Measurements from ENCODE around the gene RIPOR2.
"Not testable (repeated sequence)": the region's sequence is repeated elsewhere in the genome, so short reads cannot be mapped to it uniquely, and the experiment has no call there.

Gene RIPOR2

GRCh38 chr6:24880451-24880850 is 55.3 kb downstream of the RIPOR2 start:
- no peak for DNase-seq (ENCODE audit: low read depth in 2 of 3, low spot score in 1 of 3)

GRCh38 chr6:24879351-24879750 is 56.4 kb downstream of the RIPOR2 start:
- no peak for DNase-seq (ENCODE audit: low read depth in 2 of 3, low spot score in 1 of 3)

- not testable (repeated sequence) for DNase-seq (ENCODE audit: low read depth in 2 of 3, low spot score in 1 of 3)
Observed at GRCh38 chr6:24877747-24878146, 58.0 kb downstream of the RIPOR2 start.

GRCh38 chr6:24876499-24877465 is 59.0 kb downstream of the RIPOR2 start:
- DNase-seq (ENCODE audit: low read depth in 2 of 3, low spot score in 1 of 3), result no peak

- no peak for DNase-seq (ENCODE audit: low read depth in 2 of 3, low spot score in 1 of 3)
Observed at GRCh38 chr6:24875534-24875901, 60.2 kb downstream of the RIPOR2 start.

- no peak for DNase-seq (ENCODE audit: low read depth in 2 of 3, low spot score in 1 of 3)
Observed at GRCh38 chr6:24874776-24875533, 60.8 kb downstream of the RIPOR2 start.

GRCh38 chr6:24874128-24874527 is 61.6 kb downstream of the RIPOR2 start:
- DNase-seq (ENCODE audit: low read depth in 2 of 3, low spot score in 1 of 3), result no peak

- no peak for DNase-seq (ENCODE audit: low read depth in 2 of 3, low spot score in 1 of 3)
Observed at GRCh38 chr6:24872779-24873178, 63.0 kb downstream of the RIPOR2 start.

- no peak for DNase-seq (ENCODE audit: low read depth in 2 of 3, low spot score in 1 of 3)
Observed at GRCh38 chr6:24868765-24869164, 67.0 kb downstream of the RIPOR2 start.

- no peak for DNase-seq (ENCODE audit: low read depth in 2 of 3, low spot score in 1 of 3)
Observed at GRCh38 chr6:24867104-24867703, 68.6 kb downstream of the RIPOR2 start.

GRCh38 chr6:24865161-24865560 is 70.6 kb downstream of the RIPOR2 start:
- DNase-seq (ENCODE audit: low read depth in 2 of 3, low spot score in 1 of 3), result no peak

- no peak for DNase-seq (ENCODE audit: low read depth in 2 of 3, low spot score in 1 of 3)
Observed at GRCh38 chr6:24864343-24864742, 71.4 kb downstream of the RIPOR2 start.

- DNase-seq (ENCODE audit: low read depth in 2 of 3, low spot score in 1 of 3), result no peak
Observed at GRCh38 chr6:24861934-24862333, 73.8 kb downstream of the RIPOR2 start.

- DNase-seq (ENCODE audit: low read depth in 2 of 3, low spot score in 1 of 3), result no peak
Observed at GRCh38 chr6:24859608-24860200, 76.1 kb downstream of the RIPOR2 start.

GRCh38 chr6:24859132-24859531 is 76.6 kb downstream of the RIPOR2 start:
- no peak for DNase-seq (ENCODE audit: low read depth in 2 of 3, low spot score in 1 of 3)

- DNase-seq (ENCODE audit: low read depth in 2 of 3, low spot score in 1 of 3), result no peak
Observed at GRCh38 chr6:24858177-24858653, 77.5 kb downstream of the RIPOR2 start.

GRCh38 chr6:24856901-24857670 is 78.7 kb downstream of the RIPOR2 start:
- no peak for DNase-seq (ENCODE audit: low read depth in 2 of 3, low spot score in 1 of 3)

- DNase-seq (ENCODE audit: low read depth in 2 of 3, low spot score in 1 of 3), result no peak
Observed at GRCh38 chr6:24856246-24856599, 79.5 kb downstream of the RIPOR2 start.

- peak; percentile 50 to 70 (median 53) for DNase-seq (ENCODE audit: low read depth in 2 of 3, low spot score in 1 of 3)
Observed at GRCh38 chr6:24855395-24856245, 80.1 kb downstream of the RIPOR2 start.
